ENCODE measurements around the gene SULF2.

DNA sequence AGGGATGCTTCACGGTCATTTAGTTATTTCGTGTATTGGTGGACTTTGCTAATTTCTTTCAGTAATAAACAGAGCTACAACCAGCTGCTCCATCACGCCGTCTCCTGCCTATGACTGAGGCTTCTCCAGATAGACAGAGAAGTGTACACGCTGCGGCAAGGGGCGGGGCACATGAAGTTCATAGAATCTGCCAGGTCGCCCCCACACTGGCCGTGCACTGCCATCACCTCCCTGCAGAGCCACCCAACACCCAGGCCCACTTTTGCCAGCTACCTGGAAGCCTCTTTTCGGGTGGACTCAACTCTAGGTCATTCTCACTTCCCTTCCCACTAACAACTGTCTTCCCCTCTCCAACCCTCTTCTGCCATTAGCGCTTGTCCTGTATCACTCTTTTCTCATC is 88.4 kb downstream of the SULF2 start:
- no peak for TF ChIP-seq POLR2A (IDR thresholded peaks at IDR 0.05)
- no peak for TF ChIP-seq CTCF (IDR thresholded peaks at IDR 0.05)
- no peak for TF ChIP-seq EP300 (IDR thresholded peaks at IDR 0.05)
